Activated T-cell treated with anti-CD3 and anti-CD28 coated beads, Interleukin-2, amount 50 U/mL, for 72 hours (primary cell): Measurements from ENCODE around the gene MBOAT7. TPM values are rescaled to one million over a fixed set of nuclear protein-coding genes. Genes with fewer than 3 reads are reported as not detected.

Experiments
- total RNA-seq, 2 donors: library from RNA; stranded (reverse); gene quantifications; one replicate each; pipeline ENCODE4 v1.2.3, GENCODE V29; 2022

MBOAT7 gene
- total RNA-seq, 2 donors from 2014 or later = 60.3 to 71.0 TPM

Other genes with a start within 250 kb of the MBOAT7 start
- gene CACNG8, start 226.6 kb downstream of the MBOAT7 start, total RNA-seq = under 1 TPM in 1 of 2 donors, not detected in 1; 0.02 TPM
- not detected for gene CACNG6, start 197.9 kb downstream of the MBOAT7 start, total RNA-seq
- gene VSTM1, start 125.7 kb downstream of the MBOAT7 start, total RNA-seq = not detected
- not detected for gene TARM1, start 108.2 kb downstream of the MBOAT7 start, total RNA-seq
- 1 to 10 TPM; 1.1 to 2.3 TPM for gene OSCAR, start 88.8 kb downstream of the MBOAT7 start, total RNA-seq
- 10 to 100 TPM; 40.6 to 52.6 TPM for gene NDUFA3, start 86.7 kb downstream of the MBOAT7 start, total RNA-seq
- 10 to 100 TPM; 36.0 to 38.8 TPM for gene TFPT, start 73.9 kb downstream of the MBOAT7 start, total RNA-seq
- gene PRPF31, start 73.8 kb downstream of the MBOAT7 start, total RNA-seq = 10 to 100 TPM; 55.0 to 55.6 TPM
- 100 to 1,000 TPM in 1 of 2 donors, 10 to 100 TPM in 1; 84.5 to 107 TPM for gene CNOT3, start 51.8 kb downstream of the MBOAT7 start, total RNA-seq
- 1 to 10 TPM; 2.9 to 3.7 TPM for gene LENG1, start 29.9 kb downstream of the MBOAT7 start, total RNA-seq
- under 1 TPM; 0.24 to 0.63 TPM for gene TMC4, start 16.4 kb downstream of the MBOAT7 start, total RNA-seq
- 10 to 100 TPM; 11.0 to 17.5 TPM for gene TSEN34, start 1.7 kb upstream of the MBOAT7 start, total RNA-seq
- gene RPS9, start 11.3 kb upstream of the MBOAT7 start, total RNA-seq = 1,000 to 10,000 TPM; 1,618 to 1,817 TPM
- gene LILRB3, start 33.4 kb upstream of the MBOAT7 start, total RNA-seq = 1 to 10 TPM in 1 of 2 donors, under 1 TPM in 1; 0.31 to 1.2 TPM
- gene LILRA6, start 53.2 kb upstream of the MBOAT7 start, total RNA-seq = not detected
- gene LILRB5, start 67.7 kb upstream of the MBOAT7 start, total RNA-seq = under 1 TPM in 1 of 2 donors, not detected in 1; 0.12 TPM
- not detected for gene LILRB2, start 91.5 kb upstream of the MBOAT7 start, total RNA-seq
- not detected for gene LILRA5, start 123.6 kb upstream of the MBOAT7 start, total RNA-seq
- not detected for gene LILRA4, start 149.6 kb upstream of the MBOAT7 start, total RNA-seq
- gene LAIR1, start 175.4 kb upstream of the MBOAT7 start, total RNA-seq = 1 to 10 TPM; 3.5 to 8.3 TPM
- under 1 TPM; 0.32 to 0.41 TPM for gene TTYH1, start 225.9 kb upstream of the MBOAT7 start, total RNA-seq